Stimulated activated CD4-positive, alpha-beta T cell treated with anti-CD3 and anti-CD28 coated beads, Interleukin-4, amount 100 ng/mL, for 4 hours (primary cell): Measurements from ENCODE around the gene HSP90AB1.

Experiments
- DNase-seq, 2 experiments: peaks; one replicate each; pipeline ENCODE4 v3.0.0-alpha.2; 2020

Gene HSP90AB1

GRCh38 chr6:44269921-44270525, 23.1 kb downstream of the HSP90AB1 start, which contains the start of gene TMEM151B:
Gene TMEM151B (plus strand): TSS chr6:44270450. CDS start chr6:44270743, 293 bp downstream.
- no peak for DNase-seq

- no peak for DNase-seq
Observed at GRCh38 chr6:44270526-44271405, 23.9 kb downstream of the HSP90AB1 start.

GRCh38 chr6:44271406-44271723, 24.5 kb downstream of the HSP90AB1 start:
- no peak for DNase-seq

- DNase-seq: no peak
Observed at GRCh38 chr6:44271914-44272313, 25.0 kb downstream of the HSP90AB1 start.

GRCh38 chr6:44272529-44272928, 25.6 kb downstream of the HSP90AB1 start:
- no peak for DNase-seq

GRCh38 chr6:44272999-44273566, 26.2 kb downstream of the HSP90AB1 start:
- no peak for DNase-seq

GRCh38 chr6:44273617-44274016, 26.7 kb downstream of the HSP90AB1 start:
- DNase-seq: no peak

- no peak for DNase-seq
Observed at GRCh38 chr6:44275271-44275748, 28.4 kb downstream of the HSP90AB1 start.

- peak in 1 of 2 experiments; percentile 43 for DNase-seq
Observed at GRCh38 chr6:44275749-44276648, 29.1 kb downstream of the HSP90AB1 start.

- no peak for DNase-seq
Observed at GRCh38 chr6:44276667-44277640, 30.1 kb downstream of the HSP90AB1 start.

- no peak for DNase-seq
Observed at GRCh38 chr6:44277763-44278162, 30.9 kb downstream of the HSP90AB1 start.

- no peak for DNase-seq
Observed at GRCh38 chr6:44278315-44278714, 31.4 kb downstream of the HSP90AB1 start.

GRCh38 chr6:44278774-44279697, 32.1 kb downstream of the HSP90AB1 start:
- no peak for DNase-seq

GRCh38 chr6:44284121-44284520, 37.2 kb downstream of the HSP90AB1 start:
- no peak for DNase-seq

GRCh38 chr6:44284867-44285266, 38.0 kb downstream of the HSP90AB1 start:
- no peak for DNase-seq

- DNase-seq: no peak
Observed at GRCh38 chr6:44285552-44286284, 38.8 kb downstream of the HSP90AB1 start.

- DNase-seq: no peak
Observed at GRCh38 chr6:44286285-44286565, 39.3 kb downstream of the HSP90AB1 start.

- no peak for DNase-seq
Observed at GRCh38 chr6:44286747-44287146, 39.8 kb downstream of the HSP90AB1 start.

- no peak for DNase-seq
Observed at GRCh38 chr6:44289726-44290260, 42.9 kb downstream of the HSP90AB1 start.

- no peak for DNase-seq
Observed at GRCh38 chr6:44291841-44292240, 44.9 kb downstream of the HSP90AB1 start.
